HG03460 (cell line): Measurements from ENCODE around the gene FAM169A.
"Not testable (repeated sequence)": the region's sequence is repeated elsewhere in the genome, so short reads cannot be mapped to it uniquely, and the experiment has no call there.

Experiments
- ATAC-seq: cut with Tn5 transposase; IDR thresholded peaks from one replicate; pipeline ENCODE4 v1.9.1; 2021; ENCODE audit not compliant: unreplicated experiment

Gene FAM169A

DNA sequence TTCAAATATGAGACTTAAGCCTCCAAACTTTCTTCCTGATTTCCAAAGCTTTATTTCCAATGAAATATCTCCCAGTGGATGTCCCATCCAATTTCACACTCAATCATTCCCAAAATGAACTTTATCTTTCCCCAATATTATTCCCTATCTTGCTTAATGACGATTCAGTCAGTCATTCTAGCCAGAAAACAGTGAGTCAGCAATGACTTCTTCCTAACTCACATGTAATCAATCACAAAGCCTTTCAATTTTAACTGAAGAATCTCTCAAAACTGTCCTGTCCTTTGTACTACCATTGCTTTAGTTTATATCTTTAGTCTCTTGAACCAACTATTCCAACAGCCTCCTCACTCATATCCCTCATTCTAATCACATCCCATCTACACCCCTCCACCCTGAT is 64.2 kb downstream of the FAM169A start:
- ATAC-seq, result no peak

GRCh38 chr5:74801197-74801596 is 65.0 kb downstream of the FAM169A start:
- ATAC-seq, result no peak

GRCh38 chr5:74798977-74799911 is 66.9 kb downstream of the FAM169A start:
- no peak for ATAC-seq

DNA sequence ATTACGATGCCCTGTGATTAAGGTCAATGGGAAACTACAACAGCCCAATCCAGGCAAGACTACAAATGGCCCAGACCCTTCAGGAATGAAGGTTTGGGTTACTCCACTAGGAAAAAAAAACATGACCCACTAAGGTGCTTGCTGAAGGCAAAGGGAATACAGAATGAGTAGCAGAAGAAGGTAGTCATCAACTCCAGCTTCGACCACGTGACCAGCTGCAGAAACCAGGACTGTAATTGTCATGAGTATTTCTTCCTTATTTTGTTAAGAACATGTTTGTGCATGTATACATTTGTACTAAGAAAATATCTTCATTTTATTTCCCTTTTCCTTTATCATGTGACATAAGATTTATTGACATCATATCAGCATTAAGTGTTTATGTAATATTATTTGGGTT is 74.5 kb downstream of the FAM169A start:
- not testable (repeated sequence) for ATAC-seq

DNA sequence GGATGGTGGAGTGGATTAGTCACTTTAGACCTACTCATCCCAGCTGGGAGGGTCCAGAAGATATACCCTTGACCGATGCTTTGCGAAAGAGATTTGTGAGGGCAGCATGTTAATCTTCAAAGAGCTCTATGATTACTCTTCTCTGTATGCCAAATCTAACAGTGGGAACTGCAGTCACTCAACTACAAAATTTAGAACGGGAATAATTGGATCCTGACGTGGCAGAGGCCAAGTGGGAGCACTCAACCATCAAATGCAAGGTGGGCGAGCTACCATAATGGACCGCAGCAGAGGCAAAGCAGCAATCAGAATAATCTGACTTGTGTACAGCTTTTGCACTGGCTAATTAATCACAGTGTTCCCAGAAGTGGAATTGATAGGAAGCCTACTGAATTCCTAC is 78.8 kb downstream of the FAM169A start:
- no peak for ATAC-seq

DNA sequence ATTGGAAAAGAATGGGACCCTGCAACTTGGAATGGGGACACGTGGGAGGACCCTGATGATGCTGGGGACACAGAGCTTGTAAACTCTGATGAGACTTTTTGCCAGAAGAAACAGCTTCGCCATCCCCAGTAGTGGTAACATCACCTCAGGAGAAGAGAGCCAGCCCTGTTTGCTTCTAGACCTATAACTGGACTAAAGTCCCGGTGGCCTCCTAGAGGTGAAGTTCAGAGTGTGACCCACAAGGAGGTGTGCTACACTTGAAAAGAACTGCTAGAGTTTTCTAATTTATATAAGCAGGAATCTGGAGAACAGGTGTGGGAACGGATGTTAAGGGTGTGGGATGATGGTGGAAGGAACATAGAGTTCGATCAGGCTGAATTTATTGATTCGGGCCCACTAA is 79.3 kb downstream of the FAM169A start:
- ATAC-seq, result no peak

DNA sequence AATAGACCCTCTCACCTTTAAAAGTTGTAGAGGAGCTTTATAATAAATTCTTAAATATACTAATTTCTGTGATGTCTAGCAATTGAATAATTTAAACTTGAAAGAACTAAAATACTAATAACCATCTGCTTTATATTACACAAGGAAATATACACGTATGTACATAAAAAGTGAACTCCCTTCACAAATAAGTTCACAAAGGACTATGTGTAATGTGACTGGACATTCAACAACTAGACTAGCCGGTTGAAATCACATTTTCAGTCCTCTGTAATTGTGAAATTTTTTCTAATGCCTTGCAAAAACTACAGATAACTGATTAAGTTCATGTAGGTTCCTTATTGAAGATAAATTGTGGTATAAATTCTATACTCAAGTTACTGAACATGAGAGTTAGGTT is 87.6 kb downstream of the FAM169A start:
- ATAC-seq, result no peak

- ATAC-seq, result no peak
Observed at GRCh38 chr5:74772359-74772758, 93.8 kb downstream of the FAM169A start.

GRCh38 chr5:74767579-74767913 is 98.6 kb downstream of the FAM169A start:
- peak; percentile 16 for ATAC-seq

DNA sequence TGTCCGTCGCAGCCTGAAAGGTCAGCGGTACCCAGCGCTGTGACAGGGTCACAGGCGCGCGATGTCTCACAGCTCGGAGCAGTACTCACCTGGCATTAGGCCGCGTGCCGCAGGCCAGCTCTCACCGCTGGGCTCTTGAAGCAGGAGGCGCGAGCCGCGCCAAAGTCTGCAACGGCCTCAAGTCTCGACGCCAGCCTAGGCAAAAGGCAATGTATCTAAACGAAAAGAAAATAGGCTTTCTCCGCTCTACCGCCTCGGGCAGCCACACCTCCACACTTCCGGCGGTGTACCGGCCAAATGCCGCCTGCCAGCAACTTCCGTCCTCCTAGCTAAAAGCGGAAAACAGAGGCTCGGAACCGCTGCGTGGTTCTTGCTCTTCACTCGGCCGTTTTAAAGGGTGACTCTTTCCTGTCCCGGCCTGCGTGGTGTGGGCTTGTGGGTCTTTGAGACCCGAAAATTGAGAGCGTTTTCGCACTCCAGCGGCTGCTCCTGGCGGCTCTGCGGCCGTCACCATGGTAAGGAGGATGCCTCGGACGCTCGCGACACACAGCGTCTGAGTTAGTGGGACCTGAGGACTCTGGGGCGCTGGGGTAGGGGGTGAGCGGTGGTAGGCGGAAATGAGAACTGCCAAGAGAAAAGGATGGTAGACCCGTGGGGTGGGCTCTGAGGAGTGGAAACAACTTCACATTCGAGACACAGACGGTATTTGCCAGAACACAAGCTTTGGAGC is 99.2 kb downstream of the FAM169A start, which contains the start of the genes GFM2 and NSA2:
Gene GFM2 (minus strand): TSS at position 269 of the 730 bp plus-strand sequence. CDS start 3,375 bp downstream, outside the sequence.
Gene NSA2 (plus strand): TSS at position 401 of the 730 bp plus-strand sequence. CDS start 112 bp downstream, at position 513.
- ATAC-seq, result peak; percentile 89

DNA sequence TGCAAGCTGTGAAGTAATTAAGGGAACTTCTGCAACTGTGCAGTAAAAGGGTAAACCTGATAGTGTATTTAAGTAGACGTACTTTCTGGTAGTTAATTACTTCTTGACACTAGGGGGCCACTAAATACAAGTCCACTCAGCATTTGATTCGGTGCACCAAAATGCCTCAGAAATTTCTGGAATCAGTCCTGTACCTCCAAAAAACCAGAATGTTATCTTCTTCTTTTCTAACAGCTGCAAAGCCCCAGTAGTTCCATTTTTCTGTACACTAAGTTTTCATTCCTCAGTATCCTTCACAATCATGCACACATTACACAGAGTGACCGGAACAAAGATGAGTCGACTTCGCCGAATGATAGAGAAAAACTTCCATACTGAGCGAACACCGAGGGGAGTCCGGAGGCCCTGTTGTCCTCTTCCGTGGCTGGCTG is 99.8 kb downstream of the FAM169A start:
- ATAC-seq, result peak; percentile 41

DNA sequence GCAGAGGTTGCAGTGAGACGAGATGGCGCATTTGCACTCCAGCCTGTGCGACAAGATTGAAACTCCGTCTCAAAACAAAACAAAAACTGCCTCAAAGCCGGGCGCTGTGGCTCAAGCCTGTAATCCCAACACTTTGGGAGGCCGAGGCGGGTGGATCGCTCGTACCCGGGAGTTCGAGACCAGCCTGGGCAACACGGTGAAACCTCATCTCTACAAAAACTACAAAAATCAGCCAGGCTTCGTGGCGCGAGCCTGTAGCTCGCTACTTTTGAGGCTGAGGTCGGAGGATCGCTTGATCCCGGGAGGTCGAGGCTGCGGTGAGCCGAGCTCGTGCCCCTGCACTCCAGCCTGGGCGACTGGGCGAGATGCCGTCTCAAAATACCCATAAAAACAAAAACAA is 100.3 kb downstream of the FAM169A start:
- ATAC-seq, result no peak

DNA sequence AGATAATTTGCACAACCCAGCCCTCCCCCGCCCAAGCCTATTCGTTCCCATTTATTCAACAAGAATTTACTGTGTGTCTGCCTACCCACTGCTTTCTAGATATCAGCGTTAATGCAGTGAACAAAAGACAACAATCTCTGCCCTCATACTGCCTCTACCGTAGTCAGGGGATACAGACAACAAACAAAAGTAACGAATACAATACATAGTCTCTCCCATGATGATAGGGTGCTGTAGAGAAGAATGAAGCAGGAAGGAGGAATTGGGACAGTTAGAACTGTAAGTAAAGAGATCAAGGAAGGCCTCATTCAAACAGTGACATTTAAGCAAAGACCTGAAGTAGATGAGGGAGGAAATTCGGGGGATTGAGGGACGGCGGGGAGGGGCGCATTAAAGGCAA is 101.0 kb downstream of the FAM169A start:
- ATAC-seq, result no peak

DNA sequence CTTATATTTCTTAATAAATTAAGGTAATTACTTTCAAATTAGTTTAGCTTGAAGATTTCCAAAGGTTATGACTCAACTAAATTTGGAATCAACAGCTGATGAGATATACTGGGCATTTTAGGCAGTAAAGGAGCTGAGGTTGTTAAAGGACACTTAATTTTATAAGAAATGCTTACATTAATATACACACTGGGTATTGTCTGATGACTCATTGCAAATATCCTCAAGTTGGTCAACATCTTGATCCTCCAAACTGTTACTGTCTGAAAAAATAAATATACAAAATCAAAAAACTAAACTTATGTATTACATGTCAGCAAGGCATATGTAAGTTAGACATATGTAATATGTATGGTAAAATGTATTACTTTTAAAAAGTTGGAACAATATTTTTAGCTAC is 102.7 kb downstream of the FAM169A start:
- ATAC-seq, result no peak

DNA sequence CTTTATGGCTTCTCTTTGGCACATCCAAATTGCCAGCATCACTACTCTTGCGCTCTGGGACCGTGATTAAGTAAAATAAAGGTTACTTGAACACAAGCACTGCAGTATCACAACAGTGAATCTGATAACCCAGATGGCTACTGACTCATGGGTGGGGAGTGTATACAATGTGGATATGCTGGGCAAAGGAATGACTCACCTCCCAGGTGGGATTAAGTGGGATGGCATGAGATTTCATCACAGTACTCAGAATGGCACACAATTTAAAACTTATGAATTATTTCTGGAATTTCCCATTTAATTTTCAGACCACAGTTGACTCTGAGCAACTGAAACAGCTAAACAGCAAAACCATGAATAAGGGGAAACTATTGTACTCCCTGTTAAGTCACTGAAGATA is 103.6 kb downstream of the FAM169A start:
- no peak for ATAC-seq

GRCh38 chr5:74761241-74761640 is 104.9 kb downstream of the FAM169A start:
- ATAC-seq, result no peak

GRCh38 chr5:74748742-74749141 is 117.4 kb downstream of the FAM169A start:
- not testable (repeated sequence) for ATAC-seq

GRCh38 chr5:74738406-74738805 is 127.8 kb downstream of the FAM169A start:
- no peak for ATAC-seq

DNA sequence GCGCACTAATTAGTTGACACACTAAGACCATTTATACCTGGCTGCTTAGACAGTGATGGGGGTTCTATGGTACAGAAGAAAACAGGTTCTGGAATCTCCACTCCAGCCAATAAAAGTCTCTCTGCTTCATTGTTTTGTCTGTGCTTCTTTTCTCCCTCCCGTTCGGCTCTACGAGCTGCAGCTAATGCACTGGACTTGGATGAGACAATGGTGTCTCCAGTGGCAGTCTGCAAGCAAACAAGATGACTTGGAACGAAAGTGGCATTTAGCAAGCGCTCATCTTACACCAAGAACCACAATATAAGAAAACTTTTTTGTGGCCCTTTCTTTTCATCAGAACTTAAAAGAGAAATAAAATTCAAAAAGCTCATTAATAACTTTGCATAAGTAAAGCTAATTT is 129.4 kb downstream of the FAM169A start:
- ATAC-seq, result no peak
